Endothelial cell of umbilical vein (primary cell): Measurements from ENCODE around the gene GPATCH2L.

Experiments used
- EZH2 ChIP-seq: IDR thresholded peaks from 2 replicates; pipeline ENCODE4 v1.6.1; 2012; ENCODE audit warnings: borderline replicate concordance, low read depth, mild to moderate bottlenecking, moderate library complexity, low read length, inconsistent platforms; ENCODE audit not compliant: severe bottlenecking
- TF ChIP-seq, protein P1 (sequence below), 2 donors: IDR thresholded peaks; 1 replicate in 1 of 2; 2 replicates in 1 of 2; pipeline ENCODE4 v1.5.1; 2011; ENCODE audit warnings: low read length in 2 of 2, mild to moderate bottlenecking in 2 of 2, moderate library complexity in 2 of 2, control low read depth in 1 of 2, inconsistent platforms in 1 of 2, low read depth in 1 of 2; ENCODE audit not compliant: insufficient read depth in 1 of 2; ENCODE audit errors: extremely low read depth in 1 of 2

DNA sequence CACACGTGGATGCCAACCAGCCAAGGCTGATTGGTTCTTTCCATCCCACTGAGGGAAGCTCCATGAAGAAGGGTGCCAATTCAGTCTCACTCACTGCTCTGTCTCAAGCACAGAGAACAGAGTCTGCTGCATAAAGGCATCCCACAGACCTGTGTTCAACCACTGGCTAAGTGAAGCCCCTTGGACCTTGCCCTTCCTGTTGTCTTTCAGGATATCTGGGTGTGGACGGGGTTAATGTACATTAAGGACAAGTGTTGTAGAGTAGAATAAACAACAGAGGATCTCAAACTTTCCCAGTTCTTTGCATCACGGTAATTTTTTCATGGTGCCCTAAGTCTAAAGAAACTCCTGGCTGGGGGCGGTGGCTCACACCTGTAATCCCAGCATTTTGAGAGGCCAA, 33.1 kb upstream of the GPATCH2L start:
- TF ChIP-seq, protein P1, sequence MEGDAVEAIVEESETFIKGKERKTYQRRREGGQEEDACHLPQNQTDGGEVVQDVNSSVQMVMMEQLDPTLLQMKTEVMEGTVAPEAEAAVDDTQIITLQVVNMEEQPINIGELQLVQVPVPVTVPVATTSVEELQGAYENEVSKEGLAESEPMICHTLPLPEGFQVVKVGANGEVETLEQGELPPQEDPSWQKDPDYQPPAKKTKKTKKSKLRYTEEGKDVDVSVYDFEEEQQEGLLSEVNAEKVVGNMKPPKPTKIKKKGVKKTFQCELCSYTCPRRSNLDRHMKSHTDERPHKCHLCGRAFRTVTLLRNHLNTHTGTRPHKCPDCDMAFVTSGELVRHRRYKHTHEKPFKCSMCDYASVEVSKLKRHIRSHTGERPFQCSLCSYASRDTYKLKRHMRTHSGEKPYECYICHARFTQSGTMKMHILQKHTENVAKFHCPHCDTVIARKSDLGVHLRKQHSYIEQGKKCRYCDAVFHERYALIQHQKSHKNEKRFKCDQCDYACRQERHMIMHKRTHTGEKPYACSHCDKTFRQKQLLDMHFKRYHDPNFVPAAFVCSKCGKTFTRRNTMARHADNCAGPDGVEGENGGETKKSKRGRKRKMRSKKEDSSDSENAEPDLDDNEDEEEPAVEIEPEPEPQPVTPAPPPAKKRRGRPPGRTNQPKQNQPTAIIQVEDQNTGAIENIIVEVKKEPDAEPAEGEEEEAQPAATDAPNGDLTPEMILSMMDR (IDR thresholded peaks at IDR 0.05; ENCODE audit: extremely low read depth in 1 of 2, insufficient read depth in 1 of 2, low read depth in 1 of 2, low read length in 2 of 2) = no peak
- TF ChIP-seq EZH2 = no peak
